Right renal pelvis (tissue), 4 donors: Measurements from ENCODE around the gene PRKG1. TPM values are rescaled to one million over a fixed set of nuclear protein-coding genes. Genes with fewer than 3 reads are reported as not detected.

Experiments used
- DNase-seq, 4 donors: peaks; one replicate each; pipeline ENCODE4 v3.0.0-alpha.2; 2013; ENCODE audit warnings: low read depth in 4 of 4, low spot score in 3 of 4, missing footprints in 1 of 4
- polyA plus RNA-seq, 4 donors: library from polyadenylated mRNA; unstranded; fragments of 120-200 nt; gene quantifications; one replicate each; pipeline ENCODE4 v1.2.1, GENCODE V29; 2013; ENCODE audit not compliant: insufficient read length in 4 of 4

Gene PRKG1
- polyA plus RNA-seq, 4 donors = 13.3 to 16.0 (median 14.3) TPM

DNA sequence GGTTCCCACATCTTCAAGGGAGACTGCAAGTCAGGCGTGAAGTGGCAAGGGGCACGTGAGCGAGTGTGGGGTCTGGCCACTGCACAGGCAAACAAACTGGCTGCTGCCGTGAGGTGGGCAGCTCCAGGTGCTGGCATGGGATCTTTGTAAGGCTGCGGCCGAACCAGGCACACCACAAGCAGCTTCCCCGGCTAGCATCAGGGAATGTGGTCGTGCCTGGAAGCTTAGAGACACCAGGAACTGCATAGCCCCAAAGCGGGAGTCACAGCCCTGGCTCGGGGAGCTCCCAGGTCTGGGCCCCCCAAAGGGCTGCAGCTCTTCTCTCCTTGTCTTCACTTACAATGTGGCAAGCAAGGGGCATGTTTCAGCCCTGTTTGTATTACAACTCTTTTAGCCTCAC, 988.9 kb downstream of the PRKG1 start:
- no peak for DNase-seq

GRCh38 chr10:52064084-52064845, 990.0 kb downstream of the PRKG1 start:
- no peak for DNase-seq

DNA sequence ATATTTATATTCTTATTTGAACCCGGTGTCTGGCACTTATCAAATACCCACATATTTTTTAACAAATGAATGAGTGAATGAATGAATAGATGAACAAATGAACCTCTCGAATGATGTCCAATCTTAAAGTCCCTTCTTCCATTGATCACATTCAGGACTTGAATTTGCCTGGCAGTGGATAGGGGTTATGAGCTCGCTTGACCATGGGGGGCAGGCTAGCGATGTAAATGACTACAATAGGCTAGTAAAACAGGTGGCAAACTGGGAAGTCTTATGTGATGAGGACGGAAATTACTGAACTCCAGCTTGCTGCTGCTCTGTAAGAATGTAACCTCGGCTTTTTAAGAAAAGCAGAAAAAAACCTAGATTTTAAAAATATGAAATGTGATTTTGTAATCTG, 992.1 kb downstream of the PRKG1 start:
- no peak for DNase-seq

- no peak for DNase-seq
Measured at GRCh38 chr10:52068485-52068884, 994.2 kb downstream of the PRKG1 start.

- no peak for DNase-seq
Measured at GRCh38 chr10:52071814-52072213, 997.5 kb downstream of the PRKG1 start.

- no peak for DNase-seq
Measured at GRCh38 chr10:52074505-52075026, 1000.3 kb downstream of the PRKG1 start.

- DNase-seq = no peak
Measured at GRCh38 chr10:52077814-52078213, 1003.5 kb downstream of the PRKG1 start.

- DNase-seq = no peak
Measured at GRCh38 chr10:52078397-52078937, 1004.2 kb downstream of the PRKG1 start.

- DNase-seq = no peak
Measured at GRCh38 chr10:52082307-52082706, 1008.0 kb downstream of the PRKG1 start.

DNA sequence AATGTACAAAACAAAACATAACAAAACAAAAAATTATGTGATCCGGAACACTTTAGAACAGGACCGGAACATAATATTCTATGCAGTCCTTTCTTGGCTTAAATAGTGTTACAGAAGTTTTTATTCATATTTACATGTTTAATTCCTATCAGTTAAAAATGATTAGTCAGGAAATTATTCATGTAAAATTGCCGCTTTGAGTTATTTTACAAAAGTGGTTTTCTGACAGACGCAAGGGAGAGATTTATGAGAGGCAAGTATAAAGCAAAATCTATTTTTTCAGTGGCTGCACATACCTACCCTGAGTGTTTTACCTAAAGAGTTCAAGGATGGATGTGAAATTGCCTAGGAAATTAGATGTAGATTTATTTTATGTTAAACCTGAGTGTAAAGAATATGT, 1009.1 kb downstream of the PRKG1 start:
- DNase-seq = no peak

DNA sequence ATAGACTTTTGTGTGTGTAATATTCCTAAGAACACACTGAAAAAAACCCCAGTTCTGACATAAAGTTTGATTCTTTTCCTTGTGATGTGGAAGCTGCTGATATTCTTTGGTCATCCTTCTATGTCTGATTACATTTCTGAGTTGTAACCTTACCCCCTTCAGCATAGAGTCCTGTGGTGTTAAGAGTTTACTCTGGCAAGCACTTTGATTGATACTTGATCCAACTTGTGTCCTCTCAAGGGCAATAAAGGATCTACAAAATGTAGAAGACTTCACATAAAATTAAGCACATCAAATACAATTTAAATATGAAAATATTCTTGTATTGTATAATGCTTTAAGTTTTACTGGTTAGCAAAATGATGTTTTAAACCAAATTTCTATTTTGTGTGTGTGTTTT, 1018.1 kb downstream of the PRKG1 start:
- no peak for DNase-seq

DNA sequence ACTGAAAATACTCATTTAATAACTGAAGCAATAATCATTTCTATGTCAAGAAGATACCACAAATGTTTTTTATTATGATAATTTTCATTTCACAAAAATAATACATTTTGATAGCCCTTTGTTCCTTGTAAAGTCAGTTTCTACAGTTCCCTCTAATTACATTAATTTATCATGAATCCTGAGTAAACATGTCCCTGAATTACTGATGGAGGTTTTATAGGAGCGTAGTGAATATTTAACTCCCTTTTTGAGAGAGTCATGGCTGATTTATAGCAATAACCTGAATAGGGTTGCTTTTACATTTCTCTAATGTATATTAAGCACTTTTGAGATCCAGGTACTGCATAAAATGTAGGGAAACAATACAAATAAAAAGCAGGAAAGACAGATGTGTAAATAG, 1023.8 kb downstream of the PRKG1 start:
- DNase-seq = no peak

DNA sequence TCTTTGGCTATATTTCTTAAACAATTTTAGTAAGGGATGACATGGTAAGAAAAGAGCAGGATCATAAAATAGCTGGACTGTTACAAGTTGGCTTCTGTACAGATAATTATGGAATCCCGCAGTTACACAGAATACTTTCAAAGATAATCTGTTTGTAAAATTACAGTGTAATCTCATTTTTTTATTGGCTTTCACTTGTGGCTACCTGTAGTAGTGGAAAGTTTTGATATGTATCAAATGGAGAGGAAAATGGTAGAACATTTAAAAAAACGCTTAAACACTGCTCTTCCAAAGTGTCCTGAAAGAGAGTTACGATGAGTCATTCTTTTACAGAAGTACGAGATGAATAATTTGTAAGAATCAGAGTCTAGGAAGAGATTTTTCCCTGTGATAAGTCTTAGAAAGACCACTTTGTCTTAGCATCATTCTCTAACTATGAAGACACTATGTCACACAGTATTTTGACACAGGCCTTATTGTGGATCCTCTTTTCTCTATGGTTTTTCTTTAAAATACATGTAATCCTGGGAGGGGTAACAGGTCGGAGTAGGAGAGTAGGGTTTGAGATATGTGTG, 1024.8 kb downstream of the PRKG1 start:
- DNase-seq = no peak

DNA sequence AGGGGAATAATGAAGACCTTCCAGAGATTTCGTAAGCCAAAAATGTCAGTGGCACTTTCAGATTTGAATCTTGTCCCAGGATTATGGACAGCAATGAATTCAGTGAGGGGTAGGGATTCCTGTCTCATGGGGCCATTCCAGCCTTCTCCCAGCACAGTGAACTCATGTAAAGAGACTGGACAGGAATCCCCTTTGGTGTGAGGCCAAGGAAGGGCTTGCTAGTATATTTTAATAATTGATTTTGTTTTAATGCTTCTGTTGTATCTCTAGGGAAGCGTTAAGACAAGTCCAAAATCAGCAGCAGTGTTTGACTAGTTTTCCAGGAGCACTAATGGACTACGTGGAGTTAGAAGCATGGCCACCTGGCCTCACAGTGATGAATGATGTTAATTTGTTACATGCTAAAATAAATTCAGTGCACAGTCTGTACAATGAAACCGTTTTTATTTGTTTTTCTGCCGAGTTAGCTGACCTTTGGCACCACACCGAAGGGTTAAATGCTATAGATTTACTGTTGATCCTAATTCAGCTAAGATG, 1025.8 kb downstream of the PRKG1 start:
- no peak for DNase-seq

GRCh38 chr10:52105301-52105700, 1031.0 kb downstream of the PRKG1 start:
- DNase-seq = no peak

DNA sequence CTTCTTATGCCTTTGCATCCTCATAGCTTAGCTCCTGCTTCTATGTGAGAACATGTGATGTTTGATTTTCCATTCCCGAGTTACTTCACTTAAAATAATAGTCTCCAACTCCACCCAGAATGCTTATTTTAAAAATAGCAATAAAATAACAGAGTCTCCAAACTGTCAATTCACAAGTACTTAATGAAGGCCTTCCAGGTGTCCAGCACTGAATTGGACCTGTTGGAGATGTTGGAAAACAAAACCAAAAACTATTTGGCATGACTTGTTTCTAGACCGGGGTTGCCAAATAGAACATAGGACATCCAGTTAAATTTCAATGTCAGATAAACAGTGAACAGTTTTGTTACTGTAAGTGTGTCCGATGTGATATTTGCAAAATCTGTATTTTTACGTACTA, 1031.7 kb downstream of the PRKG1 start:
- DNase-seq = no peak

DNA sequence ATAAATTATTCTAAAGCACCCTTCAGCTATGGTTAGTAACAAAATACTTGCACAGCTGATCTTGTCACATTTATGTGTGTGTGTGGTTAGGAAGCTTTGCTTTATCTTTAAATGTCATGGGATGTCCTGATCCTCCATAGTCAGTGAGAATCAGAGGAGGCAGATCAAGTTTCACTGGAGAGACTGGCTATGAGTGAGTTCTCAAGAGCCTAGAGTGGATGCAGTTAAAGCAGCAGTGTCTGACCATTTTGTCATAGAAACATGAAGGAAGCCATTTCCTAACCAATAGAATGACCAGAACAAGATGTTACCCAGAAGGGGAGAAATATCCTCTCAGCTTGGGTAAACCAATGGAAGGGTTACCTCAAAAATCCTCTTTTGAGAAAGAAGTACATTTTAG, 1032.6 kb downstream of the PRKG1 start:
- DNase-seq = no peak

- DNase-seq = no peak
Measured at GRCh38 chr10:52108236-52108635, 1033.9 kb downstream of the PRKG1 start.

DNA sequence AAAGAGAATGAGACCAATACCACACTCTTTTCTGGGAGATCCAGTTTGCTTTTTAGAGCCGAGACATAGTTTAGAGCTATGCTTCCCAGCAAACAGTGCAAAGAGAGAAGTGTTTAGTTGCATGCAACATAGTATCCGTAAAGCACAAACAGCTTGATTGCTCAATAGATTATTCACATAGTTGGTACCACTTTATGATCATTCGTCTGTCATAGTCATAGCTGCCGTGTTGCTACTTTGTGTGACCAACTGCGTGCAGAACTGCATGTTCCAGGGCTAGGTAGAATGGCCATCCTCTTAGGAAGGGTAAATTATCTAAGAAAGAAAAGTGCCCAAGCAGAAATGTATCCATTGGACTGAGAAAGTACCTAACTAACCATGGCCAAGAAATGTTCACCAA, 1036.3 kb downstream of the PRKG1 start:
- no peak for DNase-seq

DNA sequence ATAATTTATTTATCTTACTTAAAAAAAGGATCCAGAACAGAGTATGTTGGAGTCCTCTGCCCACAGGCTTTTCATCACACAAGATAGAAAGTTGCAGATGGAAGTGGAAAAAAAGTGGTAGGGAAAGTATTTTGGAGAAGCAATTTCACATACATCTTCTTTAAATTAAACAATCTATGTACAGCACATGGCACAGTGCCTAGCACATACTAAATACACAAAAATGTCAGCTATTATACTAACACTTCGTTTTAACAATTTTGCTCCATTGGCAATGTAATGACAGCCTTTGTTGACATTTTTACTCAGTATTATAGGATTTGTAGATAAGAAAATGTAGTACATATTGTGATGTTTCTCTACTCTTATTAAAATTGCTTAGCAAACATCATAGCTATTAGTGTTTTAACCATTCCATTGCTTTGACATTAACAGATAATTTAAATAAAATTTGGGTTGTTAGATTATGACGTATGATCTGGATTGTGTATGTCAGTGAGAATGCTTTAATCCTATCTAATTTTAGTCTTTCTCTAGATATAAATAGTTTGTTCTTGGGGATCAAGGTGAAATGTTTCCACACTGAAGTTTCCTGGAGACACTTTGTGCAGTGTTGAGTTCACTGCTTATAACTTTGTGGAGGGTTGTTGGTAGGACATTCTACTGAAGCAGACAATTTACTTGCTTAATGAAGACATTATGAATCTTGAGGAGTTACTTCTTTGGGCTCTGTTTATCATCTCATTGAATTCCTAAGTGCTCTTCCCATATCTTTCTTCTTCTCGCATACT, 1037.0 kb downstream of the PRKG1 start:
- no peak for DNase-seq

DNA sequence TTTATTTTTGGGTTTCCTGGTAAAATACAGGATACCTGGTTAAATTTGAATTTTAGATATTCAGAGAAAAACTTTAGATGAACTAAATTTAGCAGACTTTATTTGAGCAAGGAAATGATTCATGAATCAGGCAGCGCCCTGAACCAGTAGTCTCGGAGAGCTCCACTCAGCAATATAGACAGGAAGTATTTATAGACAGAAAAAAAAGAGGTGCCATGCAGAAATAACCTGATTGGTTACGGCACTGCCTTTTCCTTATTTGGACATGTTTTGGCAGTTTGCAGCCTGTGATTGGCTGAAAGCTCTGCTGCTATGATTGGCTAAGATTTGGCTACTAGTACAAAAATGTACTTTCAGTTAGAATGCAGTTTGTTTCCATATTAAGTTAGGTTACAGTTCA, 1041.5 kb downstream of the PRKG1 start:
- DNase-seq = no peak
